GM12891 (cell line): ENCODE data around the gene FLNC.

Experiments used
- PAX5 ChIP-seq: IDR thresholded peaks from 2 replicates; pipeline ENCODE4 v1.6.1; 2011; ENCODE audit warnings: low read length, moderate library complexity, mild to moderate bottlenecking; ENCODE audit not compliant: insufficient read depth, severe bottlenecking
- POLR2A ChIP-seq: IDR thresholded peaks from 2 replicates; pipeline ENCODE4 v1.6.1; 2011; ENCODE audit warnings: low read depth, low read length, control low read depth
- POLR2AphosphoS5 ChIP-seq: IDR thresholded peaks from 2 replicates; pipeline ENCODE4 v1.6.1; 2011; ENCODE audit warnings: low read depth, low read length, control low read depth
- POU2F2 ChIP-seq: IDR thresholded peaks from 2 replicates; pipeline ENCODE4 v1.6.1; 2011; ENCODE audit warnings: low read depth, mild to moderate bottlenecking, control low read depth, low read length, moderate library complexity
- SPI1 ChIP-seq: IDR thresholded peaks from 2 replicates; pipeline ENCODE4 v1.6.1; 2011; ENCODE audit warnings: low read depth, low read length, control low read depth
- TAF1 ChIP-seq: IDR thresholded peaks from 2 replicates; pipeline ENCODE4 v1.6.1; 2011; ENCODE audit warnings: low read depth, low read length, control low read depth

GRCh38 chr7:128839751-128840177, 9.6 kb downstream of the FLNC start:
- no peak for TF ChIP-seq SPI1
- TF ChIP-seq POLR2A, result no peak
- no peak for TF ChIP-seq POLR2AphosphoS5
- no peak for TF ChIP-seq POU2F2
- TF ChIP-seq TAF1, result no peak
- TF ChIP-seq PAX5, result no peak
